H9 (cell line): ENCODE data around the gene SEC22C. TPM values are rescaled to one million over a fixed set of nuclear protein-coding genes. Genes with fewer than 3 reads are reported as not detected.

Source experiments
- DNase-seq: peaks from one replicate; pipeline ENCODE4 v3.0.0-alpha.2; 2017
- H2AFZ ChIP-seq: one replicate; pipeline ENCODE4 v1.6.1; 2013; ENCODE audit warnings: mild to moderate bottlenecking, low read length, control low read depth, moderate library complexity
- H2AK5ac ChIP-seq: 2 replicates; pipeline ENCODE4 v1.6.1; 2013; ENCODE audit warnings: low read length, control low read depth, mixed read lengths; ENCODE audit not compliant: insufficient read length
- H2BK120ac ChIP-seq: one replicate; pipeline ENCODE4 v1.6.1; 2013; ENCODE audit warnings: low read depth, mild to moderate bottlenecking, low read length, control low read depth, inconsistent platforms; ENCODE audit not compliant: poor library complexity, severe bottlenecking
- H2BK12ac ChIP-seq: 2 replicates; pipeline ENCODE4 v1.6.1; 2013; ENCODE audit warnings: low read length, control low read depth, mixed read lengths, low read depth; ENCODE audit not compliant: insufficient read length
- H2BK15ac ChIP-seq: 2 replicates; pipeline ENCODE4 v1.6.1; 2013; ENCODE audit warnings: low read depth, low read length, control low read depth
- H2BK20ac ChIP-seq: one replicate; pipeline ENCODE4 v1.6.1; 2013; ENCODE audit warnings: low read depth, mild to moderate bottlenecking, low read length, control low read depth, inconsistent platforms; ENCODE audit not compliant: poor library complexity, severe bottlenecking
- H2BK5ac ChIP-seq: 2 replicates; pipeline ENCODE4 v1.6.1; 2013; ENCODE audit warnings: low read length, control low read depth, mixed read lengths; ENCODE audit not compliant: insufficient read length
- H3K14ac ChIP-seq: 2 replicates; pipeline ENCODE4 v1.6.1; 2013; ENCODE audit warnings: low read length, control low read depth; ENCODE audit not compliant: insufficient read depth
- H3K18ac ChIP-seq: 2 replicates; pipeline ENCODE4 v1.6.1; 2013; ENCODE audit warnings: low read depth, mild to moderate bottlenecking, mixed read lengths, low read length, control low read depth; ENCODE audit not compliant: insufficient read length
- H3K23ac ChIP-seq: 2 replicates; pipeline ENCODE4 v1.6.1; 2013; ENCODE audit warnings: low read length, control low read depth, mixed read lengths, low read depth; ENCODE audit not compliant: insufficient read length
- H3K23me2 ChIP-seq: 2 replicates; pipeline ENCODE4 v1.6.1; 2013; ENCODE audit warnings: low read depth, mild to moderate bottlenecking, mixed read lengths, low read length, control low read depth; ENCODE audit not compliant: insufficient read length, poor library complexity, severe bottlenecking
- H3K27ac ChIP-seq: 2 replicates; pipeline ENCODE4 v1.5.1; 2013; ENCODE audit warnings: low read length, control low read depth, mixed read lengths, low read depth; ENCODE audit not compliant: insufficient read length
- H3K27me3 ChIP-seq: 2 replicates; pipeline ENCODE4 v1.6.1; 2013; ENCODE audit warnings: low read length, control low read depth, inconsistent platforms; ENCODE audit not compliant: insufficient read depth
- H3K4ac ChIP-seq: 2 replicates; pipeline ENCODE4 v1.6.1; 2013; ENCODE audit warnings: low read depth, mild to moderate bottlenecking, control low read depth, inconsistent platforms, low read length, moderate library complexity
- H3K4me1 ChIP-seq: 2 replicates; pipeline ENCODE4 v1.6.1; 2013; ENCODE audit warnings: low read length, control low read depth, inconsistent platforms; ENCODE audit not compliant: insufficient read depth
- H3K4me2 ChIP-seq: 2 replicates; pipeline ENCODE4 v1.6.1; 2013; ENCODE audit warnings: low read length, control low read depth, mixed read lengths; ENCODE audit not compliant: insufficient read length, insufficient read depth
- H3K56ac ChIP-seq: 2 replicates; pipeline ENCODE4 v1.6.1; 2013; ENCODE audit warnings: low read depth, mild to moderate bottlenecking, mixed read lengths, low read length, control low read depth; ENCODE audit not compliant: insufficient read length
- H3K79me1 ChIP-seq: 2 replicates; pipeline ENCODE4 v1.6.1; 2013; ENCODE audit warnings: low read depth, mild to moderate bottlenecking, moderate library complexity, low read length, control low read depth, inconsistent platforms; ENCODE audit not compliant: insufficient read depth, poor library complexity, severe bottlenecking
- H3K79me2 ChIP-seq: 2 replicates; pipeline ENCODE4 v1.6.1; 2013; ENCODE audit warnings: low read length, control low read depth, inconsistent platforms; ENCODE audit not compliant: insufficient read depth
- H3K9ac ChIP-seq: 2 replicates; pipeline ENCODE4 v1.6.1; 2013; ENCODE audit warnings: low read length, control low read depth, mixed read lengths; ENCODE audit not compliant: insufficient read length; ENCODE audit errors: extremely low read depth
- H3K9me3 ChIP-seq: one replicate; pipeline ENCODE4 v1.6.1; 2013; ENCODE audit warnings: low read depth, low read length, inconsistent platforms; ENCODE audit not compliant: control insufficient read depth
- H3T11ph ChIP-seq: one replicate; pipeline ENCODE4 v1.6.1; 2013; ENCODE audit warnings: mild to moderate bottlenecking, low read length, control low read depth, inconsistent platforms
- H4K20me1 ChIP-seq: one replicate; pipeline ENCODE4 v1.6.1; 2013; ENCODE audit not compliant: control insufficient read depth, insufficient read length, insufficient read depth
- H4K5ac ChIP-seq: 2 replicates; pipeline ENCODE4 v1.6.1; 2013; ENCODE audit warnings: low read depth, mild to moderate bottlenecking, mixed read lengths, low read length, control low read depth; ENCODE audit not compliant: insufficient read length
- H4K8ac ChIP-seq: replicated peaks from 2 replicates; pipeline ENCODE4 v1.6.1; 2013; ENCODE audit warnings: low read length, control low read depth, mixed read lengths, low read depth; ENCODE audit not compliant: insufficient read length
- H4K91ac ChIP-seq: 2 replicates; pipeline ENCODE4 v1.6.1; 2013; ENCODE audit warnings: low read depth, mild to moderate bottlenecking, moderate library complexity, mixed read lengths, low read length, control low read depth; ENCODE audit not compliant: insufficient read length
- H3K27ac Mint-ChIP-seq, 3 experiments: 2 replicates in 2 of 3; 3 replicates in 1 of 3; pipeline ENCODE4 v1.8.0; 2020 to 2021; ENCODE audit warnings: mixed read lengths in 3 of 3, mild to moderate bottlenecking in 1 of 3, moderate library complexity in 1 of 3
- H3K27me3 Mint-ChIP-seq: 2 replicates; pipeline ENCODE4 v1.8.0; 2021; ENCODE audit warnings: low read depth, mild to moderate bottlenecking, moderate library complexity, mixed read lengths
- H3K36me3 Mint-ChIP-seq, 3 experiments: 2 replicates in 2 of 3; 3 replicates in 1 of 3; pipeline ENCODE4 v1.8.0; 2020 to 2021; ENCODE audit warnings: low read depth in 3 of 3, mixed read lengths in 3 of 3; ENCODE audit not compliant: insufficient read depth in 1 of 3
- H3K4me1 Mint-ChIP-seq, 2 experiments: 2 replicates each; pipeline ENCODE4 v1.8.0; 2020; ENCODE audit warnings: mixed read lengths in 2 of 2
- H3K4me3 Mint-ChIP-seq, 2 experiments: 2 replicates in 1 of 2; 3 replicates in 1 of 2; pipeline ENCODE4 v1.8.0; 2020 to 2021; ENCODE audit warnings: mild to moderate bottlenecking in 2 of 2, mixed read lengths in 2 of 2, moderate library complexity in 1 of 2
- H3K9me3 Mint-ChIP-seq, 2 experiments: 2 replicates in 1 of 2; 3 replicates in 1 of 2; pipeline ENCODE4 v1.8.0; 2020; ENCODE audit warnings: mild to moderate bottlenecking in 2 of 2, mixed read lengths in 2 of 2, moderate library complexity in 1 of 2
- CTCF ChIP-seq: fragments of 200-600 bp; sonication (generic); conservative IDR thresholded peaks from 3 replicates; pipeline ENCODE4 v1.8.0; 2021; ENCODE audit warnings: antibody characterized with exemption, mild to moderate bottlenecking
- WGBS: extraction: QIAGEN DNeasy Blood & Tissue Kit; methylation state at CpG from one replicate; pipeline ENCODE4 v1.1.7; 2013; ENCODE audit warnings: missing lambda C conversion rate, low lambda C conversion rate, mixed read lengths; ENCODE audit not compliant: insufficient read length; ENCODE audit errors: extremely low coverage; 5-methylcytosine and 5-hydroxymethylcytosine counted together
- total RNA-seq: library from RNA; stranded (reverse); gene quantifications from 2 replicates; pipeline ENCODE4 v1.2.1, GENCODE V29; 2021

Gene SEC22C
- total RNA-seq, 1 experiment from 2014 or later: 28.2 TPM

GRCh38 chr3:42593635-42594034, 11.9 kb upstream of the SEC22C start:
- Mint-ChIP-seq H3K4me1 (peaks cover 43 to 54% of the 10 kb centered on the region in 2 experiments), H3K9me3 (no peaks in the 10 kb centered on the region), H3K27me3 (peaks cover 1% of the 10 kb centered on the region; the same call in 1 of the 2 replicates), H3K4me3 (peak overlapping the region; percentile 43 to 47; a peak in 4 of 5 replicates), H3K36me3 (peaks cover 25 to 53% (median 36%) of the 10 kb centered on the region in 3 experiments), H3K27ac (peak overlapping the region; percentile 0 to 92 (median 90); a peak in 5 of 7 replicates)
- H2BK5ac ChIP-seq: no peak overlapping the region
- no peak overlapping the region for H3K9ac ChIP-seq
- H3K14ac ChIP-seq: no peak overlapping the region
- no peaks in the 10 kb centered on the region for H3K9me3 ChIP-seq
- H3K23ac ChIP-seq: no peak overlapping the region
- H3K27me3 ChIP-seq: no peaks in the 10 kb centered on the region
- H4K5ac ChIP-seq: no peak overlapping the region
- H3K4me1 ChIP-seq: no peaks in the 10 kb centered on the region; the same call in 1 of the 2 replicates
- H2AK5ac ChIP-seq: no peak overlapping the region
- H2BK15ac ChIP-seq: no peak overlapping the region
- H3K56ac ChIP-seq: no peak overlapping the region
- H3K27ac ChIP-seq: peak overlapping the region; percentile 77
- WGBS: no CpG with 5 or more reads among the region's 1 CpG
- no peaks in the 10 kb centered on the region for H3K79me1 ChIP-seq
- H2BK20ac ChIP-seq: no peak overlapping the region
- H3T11ph ChIP-seq: no peak overlapping the region
- H4K20me1 ChIP-seq: no peaks in the 10 kb centered on the region
- DNase-seq: no peak
- H2AFZ ChIP-seq: no peak overlapping the region
- H3K79me2 ChIP-seq: no peaks in the 10 kb centered on the region; the same call in 1 of the 2 replicates
- H4K8ac ChIP-seq: no peak overlapping the region
- no peak overlapping the region for H3K4ac ChIP-seq
- no peak overlapping the region for H2BK12ac ChIP-seq
- no peak for TF ChIP-seq CTCF
- no peak overlapping the region for H4K91ac ChIP-seq
- no peak overlapping the region for H3K18ac ChIP-seq
- peak overlapping the region; percentile 31 for H3K4me2 ChIP-seq
- H3K23me2 ChIP-seq: peaks cover 6% of the 10 kb centered on the region
- no peak overlapping the region for H2BK120ac ChIP-seq
